ENCODE measurements around the gene SCN5A.

DNA sequence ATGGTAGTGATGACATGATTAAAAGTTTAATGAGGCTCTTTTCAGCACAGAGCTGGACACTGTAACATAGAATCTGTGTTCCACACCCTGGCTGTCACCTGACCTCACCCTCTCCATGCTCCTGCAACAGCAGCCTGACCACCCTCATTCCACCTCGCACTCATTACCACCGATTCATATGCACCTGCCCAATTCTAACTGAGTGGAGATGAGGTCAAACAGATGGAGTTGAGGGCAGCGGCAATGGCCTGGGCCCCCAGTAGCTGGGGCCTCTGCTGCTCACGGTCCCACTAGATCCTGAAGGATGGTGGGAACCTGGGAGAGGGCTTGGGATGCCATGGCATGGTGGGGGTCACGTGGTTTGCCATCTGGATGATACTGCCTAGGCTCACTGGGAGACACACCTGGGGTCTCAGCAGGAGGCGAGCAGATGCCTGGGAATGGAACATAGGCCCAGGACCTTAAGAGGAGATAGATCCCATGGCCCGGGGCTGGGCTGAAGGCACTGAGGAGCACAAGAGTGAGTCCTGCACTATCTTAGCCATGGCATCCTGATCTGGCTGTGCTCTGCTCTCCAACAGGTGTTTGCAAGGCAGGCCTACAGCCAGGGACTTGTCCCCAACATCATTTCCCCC lies 1.3 kb downstream of the SCN5A start:
- TF ChIP-seq, protein P1, sequence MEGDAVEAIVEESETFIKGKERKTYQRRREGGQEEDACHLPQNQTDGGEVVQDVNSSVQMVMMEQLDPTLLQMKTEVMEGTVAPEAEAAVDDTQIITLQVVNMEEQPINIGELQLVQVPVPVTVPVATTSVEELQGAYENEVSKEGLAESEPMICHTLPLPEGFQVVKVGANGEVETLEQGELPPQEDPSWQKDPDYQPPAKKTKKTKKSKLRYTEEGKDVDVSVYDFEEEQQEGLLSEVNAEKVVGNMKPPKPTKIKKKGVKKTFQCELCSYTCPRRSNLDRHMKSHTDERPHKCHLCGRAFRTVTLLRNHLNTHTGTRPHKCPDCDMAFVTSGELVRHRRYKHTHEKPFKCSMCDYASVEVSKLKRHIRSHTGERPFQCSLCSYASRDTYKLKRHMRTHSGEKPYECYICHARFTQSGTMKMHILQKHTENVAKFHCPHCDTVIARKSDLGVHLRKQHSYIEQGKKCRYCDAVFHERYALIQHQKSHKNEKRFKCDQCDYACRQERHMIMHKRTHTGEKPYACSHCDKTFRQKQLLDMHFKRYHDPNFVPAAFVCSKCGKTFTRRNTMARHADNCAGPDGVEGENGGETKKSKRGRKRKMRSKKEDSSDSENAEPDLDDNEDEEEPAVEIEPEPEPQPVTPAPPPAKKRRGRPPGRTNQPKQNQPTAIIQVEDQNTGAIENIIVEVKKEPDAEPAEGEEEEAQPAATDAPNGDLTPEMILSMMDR (IDR thresholded peaks at IDR 0.05; ENCODE audit: control extremely low read depth in 1 of 3, insufficient read depth in 1 of 3, low read depth in 1 of 3, low read length in 3 of 3): no peak
- TF ChIP-seq EZH2 (IDR thresholded peaks at IDR 0.05; ENCODE audit: low read depth, low read length, severe bottlenecking) (no peak), POLR2A (IDR thresholded peaks at IDR 0.05; ENCODE audit: control extremely low read depth in 1 of 2, low read depth in 2 of 2, low read length in 2 of 2) (no peak), CREB1 (IDR thresholded peaks at IDR 0.05) (no peak), CEBPB (IDR thresholded peaks at IDR 0.05; ENCODE audit: low read depth, low read length) (no peak), YY1 (IDR thresholded peaks at IDR 0.05; ENCODE audit: low read depth, low read length) (no peak), HDAC6 (IDR thresholded peaks at IDR 0.05; ENCODE audit: low read depth, low read length) (no peak), CBX8 (IDR thresholded peaks at IDR 0.05; ENCODE audit: borderline replicate concordance, low read depth, low read length) (no peak), SIRT6 (IDR thresholded peaks at IDR 0.05; ENCODE audit: low read length) (no peak), TCF12 (IDR thresholded peaks at IDR 0.05; ENCODE audit: low read depth, low read length) (no peak), SP1 (IDR thresholded peaks at IDR 0.05; ENCODE audit: low read depth, low read length) (no peak)
- TF ChIP-seq, protein P2, sequence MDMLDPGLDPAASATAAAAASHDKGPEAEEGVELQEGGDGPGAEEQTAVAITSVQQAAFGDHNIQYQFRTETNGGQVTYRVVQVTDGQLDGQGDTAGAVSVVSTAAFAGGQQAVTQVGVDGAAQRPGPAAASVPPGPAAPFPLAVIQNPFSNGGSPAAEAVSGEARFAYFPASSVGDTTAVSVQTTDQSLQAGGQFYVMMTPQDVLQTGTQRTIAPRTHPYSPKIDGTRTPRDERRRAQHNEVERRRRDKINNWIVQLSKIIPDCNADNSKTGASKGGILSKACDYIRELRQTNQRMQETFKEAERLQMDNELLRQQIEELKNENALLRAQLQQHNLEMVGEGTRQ (IDR thresholded peaks at IDR 0.05; ENCODE audit: low read length): no peak
- TF ChIP-seq, protein P3, sequence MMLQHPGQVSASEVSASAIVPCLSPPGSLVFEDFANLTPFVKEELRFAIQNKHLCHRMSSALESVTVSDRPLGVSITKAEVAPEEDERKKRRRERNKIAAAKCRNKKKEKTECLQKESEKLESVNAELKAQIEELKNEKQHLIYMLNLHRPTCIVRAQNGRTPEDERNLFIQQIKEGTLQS (IDR thresholded peaks at IDR 0.05; ENCODE audit: insufficient read depth, low read depth, low read length): no peak
